GM21576 (cell line): Measurements from ENCODE around the gene TTLL10.
A peak's percentile ranks its signal among the peaks of the same experiment; 100 is the strongest.
"Not testable (repeated sequence)": the region's sequence is repeated elsewhere in the genome, so short reads cannot be mapped to it uniquely, and the experiment has no call there.

Experiments used
- ATAC-seq: cut with Tn5 transposase; IDR thresholded peaks from one replicate; pipeline ENCODE4 v1.9.1; 2021; ENCODE audit warnings: mild to moderate bottlenecking, moderate library complexity; ENCODE audit not compliant: unreplicated experiment

Gene TTLL10

DNA sequence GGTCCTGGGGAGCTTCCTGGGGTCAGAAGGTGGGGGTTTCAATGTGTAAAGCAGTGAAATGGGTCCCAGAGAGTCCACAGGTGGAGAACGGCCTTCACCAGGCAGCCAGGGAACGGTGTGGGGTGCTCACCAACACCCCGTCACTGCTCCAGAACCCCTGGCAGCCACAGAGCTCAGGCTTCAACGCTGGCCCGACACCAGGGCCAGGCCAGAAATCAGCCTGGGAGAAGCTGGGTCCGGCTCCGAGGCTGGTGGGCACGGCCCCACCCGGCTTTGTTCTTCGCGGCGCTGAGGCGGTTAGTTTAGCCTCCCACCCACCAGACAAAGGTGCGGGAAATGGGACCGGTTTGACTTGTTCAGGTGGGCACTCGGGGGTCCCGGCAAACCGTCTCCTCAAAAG lies 33.0 kb upstream of the TTLL10 start:
- ATAC-seq, result no peak

- no peak for ATAC-seq
These were observed 32.3 kb upstream of the TTLL10 start for GRCh38 chr1:1141244-1141910.

- ATAC-seq, result no peak
These were observed 31.8 kb upstream of the TTLL10 start for GRCh38 chr1:1141911-1142250.

DNA sequence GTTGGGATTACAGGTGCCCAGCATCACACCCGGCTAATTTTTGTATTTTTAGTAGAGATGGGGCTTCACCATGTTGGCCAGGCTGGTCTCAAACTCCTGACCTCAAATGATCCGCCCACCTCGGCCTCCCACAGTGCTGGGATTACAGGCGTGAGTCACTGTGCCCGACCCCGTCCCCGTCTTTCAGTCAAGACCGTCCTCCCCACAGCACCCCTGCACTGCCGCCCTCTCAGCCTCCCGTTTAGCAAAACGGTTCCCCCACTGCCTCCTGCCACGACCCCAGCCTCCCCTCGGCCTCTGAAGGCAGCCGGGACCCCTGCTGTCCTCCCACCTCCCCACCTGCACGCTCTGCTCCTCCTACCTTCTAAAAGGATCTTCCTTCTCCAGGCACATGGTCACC lies 31.3 kb upstream of the TTLL10 start:
- ATAC-seq, result not testable (repeated sequence)

- ATAC-seq, result no peak
These were observed 30.8 kb upstream of the TTLL10 start for GRCh38 chr1:1142844-1143243.

- ATAC-seq, result no peak
These were observed 30.0 kb upstream of the TTLL10 start for GRCh38 chr1:1143636-1144035.

- ATAC-seq, result peak; percentile 57
These were observed 29.4 kb upstream of the TTLL10 start for GRCh38 chr1:1144122-1144842.

DNA sequence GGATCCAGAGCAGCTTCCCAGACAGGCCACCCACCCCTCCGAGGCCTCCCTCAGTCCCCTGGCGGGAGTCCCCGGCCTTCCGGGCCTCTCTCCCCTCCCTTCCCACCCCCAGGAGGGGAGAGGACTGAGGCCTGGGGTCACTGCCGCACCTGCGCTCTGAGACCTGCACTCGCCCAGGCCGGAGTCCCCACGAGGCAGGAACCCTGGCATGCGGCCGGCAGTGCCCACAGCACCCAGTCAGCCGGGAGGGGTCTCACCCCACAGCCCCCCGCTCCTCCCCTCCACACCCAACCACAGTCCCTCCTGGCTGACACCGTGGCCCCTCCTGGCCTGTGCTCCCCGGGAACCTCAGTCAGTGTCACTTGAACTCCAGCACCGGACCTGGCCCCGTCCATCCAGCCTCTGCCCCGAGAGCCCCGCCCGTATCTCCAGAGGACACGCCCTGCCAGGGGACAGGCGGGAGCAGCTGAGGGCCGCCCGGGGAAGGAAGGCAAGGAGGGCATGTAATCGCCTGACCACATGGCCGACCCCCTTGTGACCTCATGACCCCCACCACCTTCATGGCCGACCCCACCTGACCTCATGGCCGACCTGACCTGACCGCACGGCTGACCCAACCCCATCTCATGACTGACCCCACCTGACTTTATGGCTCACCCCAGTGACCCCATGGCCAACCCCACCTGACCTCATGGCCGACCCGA lies 28.7 kb upstream of the TTLL10 start:
- no peak for ATAC-seq

- ATAC-seq, result no peak
These were observed 28.1 kb upstream of the TTLL10 start for GRCh38 chr1:1145547-1145914.

- ATAC-seq, result no peak
These were observed 27.7 kb upstream of the TTLL10 start for GRCh38 chr1:1146026-1146425.

DNA sequence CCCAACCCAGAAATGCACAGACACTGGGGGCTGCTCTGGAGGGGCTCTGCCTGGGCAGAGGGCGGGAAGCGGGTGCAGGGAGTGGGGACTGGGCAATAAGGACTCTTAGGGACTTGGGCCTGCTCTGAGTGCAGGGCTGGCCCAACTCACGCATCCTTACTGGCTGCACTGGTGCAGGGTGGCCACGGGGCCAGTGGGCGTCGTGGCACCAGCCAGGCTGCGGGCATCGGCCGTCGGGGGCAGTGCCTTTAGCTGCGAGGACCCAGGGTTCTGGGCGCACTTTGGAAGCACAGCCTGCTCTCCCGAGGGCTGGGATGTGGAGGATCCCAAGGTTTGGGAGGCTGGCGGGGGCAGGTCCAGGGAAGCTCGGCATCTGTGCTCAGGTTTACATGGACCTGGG lies 27.1 kb upstream of the TTLL10 start:
- no peak for ATAC-seq

- no peak for ATAC-seq
These were observed 25.6 kb upstream of the TTLL10 start for GRCh38 chr1:1148061-1148460.

- no peak for ATAC-seq
These were observed 25.1 kb upstream of the TTLL10 start for GRCh38 chr1:1148569-1148968.

DNA sequence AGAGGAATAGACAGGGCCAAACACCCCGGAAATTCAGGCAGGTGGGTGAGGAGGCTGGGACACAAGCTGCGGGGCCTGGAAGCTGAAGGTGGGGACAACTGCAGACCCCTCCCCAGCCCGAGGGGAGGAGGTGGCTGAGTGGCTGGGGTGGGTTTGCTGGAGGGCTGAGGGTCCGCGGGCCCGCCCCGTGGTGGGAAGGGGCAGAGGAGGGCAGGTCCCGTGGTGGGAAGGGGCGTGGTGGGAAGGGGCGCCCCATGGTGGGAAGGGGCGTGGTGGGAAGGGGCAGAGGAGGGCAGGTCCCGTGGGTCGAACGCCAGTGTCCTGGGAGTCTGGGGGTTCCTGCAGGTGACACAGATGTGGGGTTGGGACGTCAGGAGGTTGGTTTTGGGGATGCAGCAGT lies 24.3 kb upstream of the TTLL10 start:
- ATAC-seq, result no peak

- no peak for ATAC-seq
These were observed 23.6 kb upstream of the TTLL10 start for GRCh38 chr1:1150100-1150499.

DNA sequence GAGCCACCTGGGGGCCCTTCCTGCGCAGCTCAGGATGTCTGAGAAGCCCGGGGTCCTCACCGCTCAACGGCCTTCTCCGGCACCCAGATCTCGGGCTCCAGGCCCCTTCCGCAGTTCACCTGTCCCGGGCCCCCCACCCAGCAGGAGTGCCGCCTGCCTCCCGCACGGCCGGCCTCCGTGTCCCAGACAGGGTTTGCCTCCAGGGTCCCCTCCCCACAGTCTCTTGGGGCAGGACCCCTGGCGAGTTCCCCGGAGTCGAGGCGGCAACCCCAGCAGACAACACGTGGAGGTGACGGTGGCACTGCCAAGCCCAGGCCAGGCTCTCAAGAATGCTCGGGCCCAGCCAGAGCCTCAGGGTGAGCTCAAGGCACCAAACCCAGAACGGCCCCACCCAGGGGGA lies 22.4 kb upstream of the TTLL10 start:
- ATAC-seq, result no peak

- ATAC-seq, result not testable (repeated sequence)
These were observed 21.2 kb upstream of the TTLL10 start for GRCh38 chr1:1152431-1152830.

DNA sequence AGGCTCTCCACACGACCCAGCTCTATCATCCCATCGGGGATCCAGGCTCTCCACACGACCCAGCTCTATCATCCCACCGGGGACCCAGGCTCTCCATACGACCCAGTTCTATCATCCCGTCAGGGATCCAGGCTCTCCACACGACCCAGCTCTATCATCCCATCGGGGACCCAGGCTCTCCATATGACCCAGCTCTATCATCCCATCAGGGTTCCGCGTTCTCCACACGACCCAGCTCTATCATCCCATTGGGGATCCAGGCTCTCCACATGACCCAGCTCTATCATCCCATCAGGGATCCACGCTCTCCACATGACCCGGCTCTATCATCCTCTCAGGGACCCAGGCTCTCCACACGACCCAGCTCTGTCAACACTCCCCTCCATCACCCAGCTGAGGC lies 20.5 kb upstream of the TTLL10 start:
- ATAC-seq, result not testable (repeated sequence)

DNA sequence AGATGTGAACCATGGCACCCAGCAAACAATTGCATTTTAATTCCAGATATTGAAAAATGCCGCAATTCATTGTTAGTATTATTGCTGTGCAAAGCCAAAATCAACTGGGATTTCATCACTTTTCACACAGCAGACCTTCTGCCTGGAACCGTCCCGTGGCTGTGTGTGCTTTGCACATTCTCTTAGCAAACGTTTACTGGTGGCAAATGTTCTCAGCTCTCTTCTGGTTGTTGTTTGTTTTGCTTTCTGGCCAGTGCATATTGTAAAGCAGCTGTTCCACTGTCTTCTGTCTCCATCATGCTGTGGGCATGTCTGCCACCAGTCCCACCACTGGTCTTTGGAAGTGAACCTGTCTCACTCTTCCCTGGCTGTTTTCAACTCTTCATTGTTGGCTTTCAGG lies 19.8 kb upstream of the TTLL10 start:
- ATAC-seq, result no peak

- ATAC-seq, result no peak
These were observed 18.4 kb upstream of the TTLL10 start for GRCh38 chr1:1155258-1155657.

GRCh38 chr1:1156140-1157032 lies 17.3 kb upstream of the TTLL10 start:
- no peak for ATAC-seq
